AG09319 (cell line): Measurements from ENCODE around the gene ZMYND10.

Source experiments
- DNase-seq: peaks from one replicate; pipeline ENCODE4 v3.0.0-alpha.2; 2010; ENCODE audit warnings: low read depth; ENCODE audit errors: extremely low read depth
- TF ChIP-seq, protein P1 (sequence below): IDR thresholded peaks from 2 replicates; pipeline ENCODE4 v1.5.1; 2011; ENCODE audit warnings: low read depth, mild to moderate bottlenecking, inconsistent platforms, low read length, moderate library complexity

ZMYND10 gene

DNA sequence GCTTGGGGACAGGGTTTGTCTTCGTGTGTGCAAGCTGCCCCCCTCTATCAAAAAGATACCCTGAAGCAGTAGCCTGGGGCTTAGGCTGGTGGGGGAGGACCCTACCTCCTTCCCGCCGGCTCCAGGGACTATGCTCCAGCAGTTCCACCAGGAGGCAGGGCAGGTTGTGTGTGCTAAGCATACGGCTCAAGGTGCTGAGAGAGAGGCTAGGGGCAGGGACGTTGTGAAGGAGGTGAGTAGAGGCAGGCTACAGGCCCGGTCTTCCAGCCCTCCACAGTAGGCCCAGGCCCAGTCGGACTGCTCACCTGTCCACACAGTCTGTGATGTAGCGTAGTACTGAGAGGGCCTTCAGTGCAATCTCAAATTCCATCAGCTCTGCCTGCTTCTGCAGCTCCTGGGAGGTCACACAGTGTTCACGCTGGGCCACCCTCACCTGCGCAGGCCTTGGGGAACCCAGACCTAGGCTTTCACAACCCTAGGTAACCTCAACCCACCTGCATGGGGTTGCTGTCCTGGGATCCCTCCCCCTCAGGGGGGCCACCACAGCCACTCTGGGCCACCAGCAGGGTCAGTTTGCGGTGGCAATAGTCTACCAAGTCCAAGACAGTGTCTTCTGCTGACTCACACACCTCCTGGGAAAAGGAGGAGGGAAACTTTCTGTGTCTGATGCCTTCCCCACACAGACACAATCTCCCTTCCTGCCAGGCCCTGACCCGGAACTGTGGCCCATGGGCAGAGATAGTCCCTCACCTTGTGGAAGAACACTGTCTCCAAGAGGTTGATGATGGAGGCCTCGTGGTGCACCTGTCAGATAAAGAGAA, 2.5 kb downstream of the ZMYND10 start:
- TF ChIP-seq, protein P1, sequence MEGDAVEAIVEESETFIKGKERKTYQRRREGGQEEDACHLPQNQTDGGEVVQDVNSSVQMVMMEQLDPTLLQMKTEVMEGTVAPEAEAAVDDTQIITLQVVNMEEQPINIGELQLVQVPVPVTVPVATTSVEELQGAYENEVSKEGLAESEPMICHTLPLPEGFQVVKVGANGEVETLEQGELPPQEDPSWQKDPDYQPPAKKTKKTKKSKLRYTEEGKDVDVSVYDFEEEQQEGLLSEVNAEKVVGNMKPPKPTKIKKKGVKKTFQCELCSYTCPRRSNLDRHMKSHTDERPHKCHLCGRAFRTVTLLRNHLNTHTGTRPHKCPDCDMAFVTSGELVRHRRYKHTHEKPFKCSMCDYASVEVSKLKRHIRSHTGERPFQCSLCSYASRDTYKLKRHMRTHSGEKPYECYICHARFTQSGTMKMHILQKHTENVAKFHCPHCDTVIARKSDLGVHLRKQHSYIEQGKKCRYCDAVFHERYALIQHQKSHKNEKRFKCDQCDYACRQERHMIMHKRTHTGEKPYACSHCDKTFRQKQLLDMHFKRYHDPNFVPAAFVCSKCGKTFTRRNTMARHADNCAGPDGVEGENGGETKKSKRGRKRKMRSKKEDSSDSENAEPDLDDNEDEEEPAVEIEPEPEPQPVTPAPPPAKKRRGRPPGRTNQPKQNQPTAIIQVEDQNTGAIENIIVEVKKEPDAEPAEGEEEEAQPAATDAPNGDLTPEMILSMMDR = no peak
- no peak for DNase-seq

DNA sequence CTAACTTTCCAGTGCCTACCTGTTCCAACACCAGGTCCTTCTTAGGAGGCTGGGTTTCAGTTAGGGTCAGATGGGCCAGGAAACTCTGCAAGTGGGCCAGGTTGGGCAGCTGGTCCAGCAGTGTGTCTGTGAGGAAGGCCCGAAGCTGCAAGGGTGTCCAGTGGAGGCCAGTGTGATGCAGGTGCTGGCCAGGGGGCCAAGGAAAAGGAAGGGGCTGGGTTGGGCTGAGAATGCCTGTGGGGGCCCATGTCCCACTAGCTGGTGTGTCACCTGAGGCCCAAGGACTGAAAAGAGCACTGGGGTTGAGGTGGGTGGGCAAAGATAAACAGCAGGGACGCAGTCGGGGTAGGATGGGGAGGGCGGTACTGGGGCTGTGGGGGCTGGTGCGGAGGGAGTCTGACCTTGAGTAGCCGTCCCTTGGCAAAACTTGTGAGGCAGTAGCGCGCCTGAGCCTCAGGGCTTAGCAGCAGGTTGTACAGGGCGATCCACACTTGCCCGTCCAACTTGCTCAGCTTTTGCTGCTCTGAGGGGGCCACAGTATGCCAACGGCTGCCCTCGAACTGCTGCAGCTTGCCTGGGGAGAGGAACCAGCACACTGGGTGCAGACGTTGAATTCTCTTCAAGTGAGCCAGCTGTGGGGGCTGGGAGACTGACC, 3.4 kb downstream of the ZMYND10 start:
- no peak for DNase-seq
- TF ChIP-seq, protein P1 = no peak

DNA sequence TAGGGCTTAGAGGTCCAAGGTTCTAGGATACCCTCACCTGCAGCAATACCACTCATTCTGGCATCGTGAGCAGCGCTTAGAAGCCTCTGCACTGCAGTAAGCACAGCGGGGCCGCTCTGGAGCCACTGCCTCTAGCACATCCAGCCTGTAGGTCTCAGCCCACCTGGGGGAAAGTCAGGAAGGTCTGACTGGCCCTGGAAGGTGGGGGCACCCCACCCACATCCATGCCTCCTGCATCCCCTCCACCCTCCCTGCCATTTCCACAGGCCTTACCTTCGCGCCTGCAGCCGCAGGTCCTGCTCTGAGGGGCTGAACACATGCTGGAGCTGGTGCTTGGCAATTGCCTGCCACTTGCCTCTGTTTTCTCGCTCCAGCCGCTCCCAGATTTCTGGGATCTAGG, 4.0 kb downstream of the ZMYND10 start:
- no peak for DNase-seq
- TF ChIP-seq, protein P1 = no peak

DNA sequence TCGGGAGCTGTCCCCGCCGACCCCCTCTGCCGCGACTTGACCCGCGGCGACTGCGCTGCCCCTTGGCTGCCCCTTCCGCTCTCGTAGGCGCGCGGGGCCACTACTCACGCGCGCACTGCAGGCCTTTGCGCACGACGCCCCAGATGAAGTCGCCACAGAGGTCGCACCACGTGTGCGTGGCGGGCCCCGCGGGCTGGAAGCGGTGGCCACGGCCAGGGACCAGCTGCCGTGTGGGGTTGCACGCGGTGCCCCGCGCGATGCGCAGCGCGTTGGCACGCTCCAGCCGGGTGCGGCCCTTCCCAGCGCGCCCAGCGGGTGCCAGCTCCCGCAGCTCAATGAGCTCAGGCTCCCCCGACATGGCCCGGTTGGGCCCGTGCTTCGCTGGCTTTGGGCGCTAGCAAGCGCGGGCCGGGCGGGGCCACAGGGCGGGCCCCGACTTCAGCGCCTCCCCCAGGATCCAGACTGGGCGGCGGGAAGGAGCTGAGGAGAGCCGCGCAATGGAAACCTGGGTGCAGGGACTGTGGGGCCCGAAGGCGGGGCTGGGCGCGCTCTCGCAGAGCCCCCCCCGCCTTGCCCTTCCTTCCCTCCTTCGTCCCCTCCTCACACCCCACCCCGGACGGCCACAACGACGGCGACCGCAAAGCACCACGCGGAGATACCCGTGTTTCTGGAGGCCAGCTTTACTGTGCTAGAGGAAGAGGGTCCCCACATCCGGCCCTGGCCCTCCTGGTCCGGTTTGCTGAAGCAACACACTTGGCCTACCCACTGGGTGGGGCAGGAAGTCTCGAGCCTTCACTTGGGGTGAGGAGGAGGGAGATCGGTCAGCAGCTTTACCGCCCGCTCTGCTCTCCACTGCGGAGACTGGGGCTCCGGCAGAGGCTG, 4.8 kb downstream of the ZMYND10 start, which contains the start of gene RASSF1:
RASSF1 (minus strand) TSS at position 389 of the 882 bp plus-strand sequence; CDS start at position 358, 31 bp downstream.
- TF ChIP-seq, protein P1 = no peak
- DNase-seq = no peak

DNA sequence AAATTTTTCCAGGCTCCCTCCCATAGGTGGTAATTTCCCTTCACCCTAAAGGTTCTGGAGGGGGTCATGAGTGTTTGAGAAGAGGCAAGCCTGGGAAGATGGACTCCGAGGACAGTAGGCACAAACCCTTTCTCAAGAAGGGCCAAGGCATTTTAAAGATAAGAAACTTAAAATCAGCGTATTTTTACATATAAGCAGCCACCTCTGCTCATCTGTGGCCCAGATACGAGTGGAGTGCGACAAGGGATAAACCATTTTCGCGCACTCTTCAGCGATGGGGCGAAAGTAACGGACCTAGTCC, 5.4 kb downstream of the ZMYND10 start:
- TF ChIP-seq, protein P1 = no peak

DNA sequence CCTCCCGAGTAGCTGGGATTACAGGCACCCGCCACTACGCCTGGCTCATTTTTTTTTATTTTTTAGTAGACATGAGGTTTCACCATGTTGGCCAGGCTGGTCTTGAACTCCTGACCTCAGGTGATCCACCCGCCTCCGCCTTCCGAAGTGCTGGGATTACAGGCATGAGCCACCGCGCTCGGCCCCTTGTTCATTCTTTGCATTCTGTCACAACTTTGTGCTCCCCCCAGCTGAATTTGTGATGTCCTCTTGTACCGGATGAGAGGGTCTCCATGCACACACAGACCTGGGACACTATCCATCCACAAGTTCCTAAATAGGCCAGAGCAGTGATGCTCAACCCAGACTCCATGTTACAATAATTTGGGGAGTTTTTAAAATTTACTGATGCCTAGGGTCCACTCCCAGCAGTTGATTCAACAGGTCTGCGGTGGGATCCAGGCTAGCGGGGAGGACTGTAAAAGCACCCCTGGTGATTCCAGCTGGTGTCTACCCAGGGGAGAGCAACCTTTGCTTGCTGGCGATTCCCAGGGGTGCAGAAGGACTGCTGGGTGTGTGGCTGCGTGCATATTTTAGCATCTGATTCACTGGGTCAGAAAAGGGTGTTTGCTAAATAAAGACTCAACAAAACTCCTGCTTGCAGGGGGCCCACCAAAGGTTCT, 5.9 kb downstream of the ZMYND10 start:
- no peak for DNase-seq
- TF ChIP-seq, protein P1 = no peak

More for the DNA sequence above, 5.4 kb downstream of the ZMYND10 start:
- no peak for DNase-seq
